Endothelial cell (in vitro differentiated cells): Measurements from ENCODE around the gene MAGI2. TPM values are rescaled to one million over a fixed set of nuclear protein-coding genes. Genes with fewer than 3 reads are reported as not detected.

ENCODE experiments used
- DNase-seq: peaks from one replicate; pipeline ENCODE4 v3.0.0; 2021; ENCODE audit warnings: low spot score
- H3K27ac Mint-ChIP-seq: one replicate; pipeline ENCODE4 v1.8.0; 2021; ENCODE audit warnings: mixed read lengths, inconsistent platforms; ENCODE audit not compliant: unreplicated experiment
- H3K27me3 Mint-ChIP-seq: one replicate; pipeline ENCODE4 v1.8.0; 2021; ENCODE audit warnings: mild to moderate bottlenecking, moderate library complexity, mixed read lengths, inconsistent platforms; ENCODE audit not compliant: unreplicated experiment
- H3K36me3 Mint-ChIP-seq: one replicate; pipeline ENCODE4 v1.8.0; 2021; ENCODE audit warnings: mild to moderate bottlenecking, low read depth, mixed read lengths, inconsistent platforms; ENCODE audit not compliant: unreplicated experiment
- H3K4me1 Mint-ChIP-seq: one replicate; pipeline ENCODE4 v1.8.0; 2021; ENCODE audit warnings: mild to moderate bottlenecking, mixed read lengths, inconsistent platforms; ENCODE audit not compliant: unreplicated experiment
- H3K4me3 Mint-ChIP-seq: one replicate; pipeline ENCODE4 v1.8.0; 2021; ENCODE audit warnings: mild to moderate bottlenecking, mixed read lengths, inconsistent platforms; ENCODE audit not compliant: unreplicated experiment
- H3K9me3 Mint-ChIP-seq: one replicate; pipeline ENCODE4 v1.8.0; 2021; ENCODE audit warnings: mixed read lengths, inconsistent platforms; ENCODE audit not compliant: unreplicated experiment
- total RNA-seq: library from RNA; stranded (reverse); fragmentation: NEBNext Ultra II Directional; extraction: Animal tissue kit (Norgen Biotek cat#: 25700); gene quantifications from one replicate; pipeline ENCODE4 v1.2.1, GENCODE V29; 2021; ENCODE audit not compliant: unreplicated experiment
- TF ChIP-seq, protein P1 (sequence below): fragments of 200-600 bp; sonication (generic); IDR thresholded peaks from one replicate; pipeline ENCODE4 v1.5.0; 2021; ENCODE audit warnings: antibody characterized with exemption; ENCODE audit not compliant: unreplicated experiment

Gene MAGI2
- total RNA-seq, 1 donor from 2014 or later = 6.3 TPM

DNA sequence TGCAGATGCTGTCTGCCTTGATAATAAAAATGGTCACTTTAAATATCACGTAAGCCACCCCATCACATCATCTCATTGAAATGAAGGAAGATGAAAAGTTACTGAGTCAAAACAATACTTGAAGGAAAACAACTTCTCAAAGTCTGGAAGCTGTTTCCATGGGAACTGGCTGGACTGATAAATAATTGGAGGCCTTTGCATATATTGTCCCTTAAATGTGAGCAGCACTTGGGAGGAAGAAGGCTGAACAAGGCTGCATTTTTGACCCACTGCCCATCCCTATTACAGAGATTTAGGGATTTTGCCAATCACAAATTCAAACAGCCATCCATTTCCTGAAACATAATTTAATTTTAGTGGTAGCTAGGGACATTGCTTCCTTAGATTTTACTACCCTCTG is 18.2 kb upstream of the MAGI2 start:
- Mint-ChIP-seq H3K4me1 (no peaks in the 10 kb centered on the region), H3K27me3 (no peaks in the 10 kb centered on the region), H3K27ac (no peak overlapping the region), H3K4me3 (no peak overlapping the region), H3K9me3 (no peaks in the 10 kb centered on the region), H3K36me3 (no peaks in the 10 kb centered on the region)
- TF ChIP-seq, protein P1, sequence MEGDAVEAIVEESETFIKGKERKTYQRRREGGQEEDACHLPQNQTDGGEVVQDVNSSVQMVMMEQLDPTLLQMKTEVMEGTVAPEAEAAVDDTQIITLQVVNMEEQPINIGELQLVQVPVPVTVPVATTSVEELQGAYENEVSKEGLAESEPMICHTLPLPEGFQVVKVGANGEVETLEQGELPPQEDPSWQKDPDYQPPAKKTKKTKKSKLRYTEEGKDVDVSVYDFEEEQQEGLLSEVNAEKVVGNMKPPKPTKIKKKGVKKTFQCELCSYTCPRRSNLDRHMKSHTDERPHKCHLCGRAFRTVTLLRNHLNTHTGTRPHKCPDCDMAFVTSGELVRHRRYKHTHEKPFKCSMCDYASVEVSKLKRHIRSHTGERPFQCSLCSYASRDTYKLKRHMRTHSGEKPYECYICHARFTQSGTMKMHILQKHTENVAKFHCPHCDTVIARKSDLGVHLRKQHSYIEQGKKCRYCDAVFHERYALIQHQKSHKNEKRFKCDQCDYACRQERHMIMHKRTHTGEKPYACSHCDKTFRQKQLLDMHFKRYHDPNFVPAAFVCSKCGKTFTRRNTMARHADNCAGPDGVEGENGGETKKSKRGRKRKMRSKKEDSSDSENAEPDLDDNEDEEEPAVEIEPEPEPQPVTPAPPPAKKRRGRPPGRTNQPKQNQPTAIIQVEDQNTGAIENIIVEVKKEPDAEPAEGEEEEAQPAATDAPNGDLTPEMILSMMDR = no peak
- no peak for DNase-seq

DNA sequence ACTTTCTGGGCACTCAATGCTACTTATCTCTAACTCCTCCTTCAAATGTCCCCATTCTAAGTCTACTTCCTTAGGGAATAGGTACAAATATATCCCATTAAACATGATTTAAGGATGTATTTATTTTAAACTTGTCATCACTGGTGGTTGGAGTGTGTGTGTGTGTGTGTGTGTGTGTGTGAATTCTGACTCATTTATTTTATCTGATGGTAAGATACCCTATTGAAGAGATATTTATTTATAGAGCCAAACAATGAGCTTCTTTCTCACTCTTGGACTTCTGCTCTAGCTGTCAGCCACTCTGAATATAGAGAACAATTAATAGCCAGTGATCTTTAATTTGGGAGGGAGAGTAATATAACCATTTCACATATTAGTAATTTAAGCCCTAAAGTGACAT is 17.8 kb upstream of the MAGI2 start:
- H3K36me3 Mint-ChIP-seq = no peaks in the 10 kb centered on the region
- no peak overlapping the region for H3K4me3 Mint-ChIP-seq
- no peak for DNase-seq
- no peaks in the 10 kb centered on the region for H3K27me3 Mint-ChIP-seq
- H3K4me1 Mint-ChIP-seq = no peaks in the 10 kb centered on the region
- no peak overlapping the region for H3K27ac Mint-ChIP-seq
- TF ChIP-seq, protein P1 = no peak
- H3K9me3 Mint-ChIP-seq = no peaks in the 10 kb centered on the region

DNA sequence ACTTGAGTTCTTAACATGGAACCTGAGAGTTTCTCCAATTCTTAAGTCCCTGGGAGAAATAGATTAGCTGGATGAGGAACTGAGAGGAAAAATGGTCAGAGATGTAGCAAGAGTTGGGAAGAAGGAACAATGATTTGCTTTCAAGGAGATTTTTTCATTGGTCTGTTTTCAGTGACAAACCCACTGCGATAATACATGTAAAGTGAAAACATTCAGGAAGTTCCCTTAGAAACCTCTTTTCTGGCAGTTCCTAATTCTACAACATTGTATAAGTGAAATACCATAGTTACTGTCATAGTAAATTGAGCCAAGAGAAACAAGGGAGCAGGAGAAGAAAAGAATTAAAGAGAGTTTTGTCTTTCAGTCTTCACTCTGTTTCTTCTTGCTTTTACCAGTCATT is 12.1 kb upstream of the MAGI2 start:
- TF ChIP-seq, protein P1 = no peak
- H3K36me3 Mint-ChIP-seq = no peaks in the 10 kb centered on the region
- H3K27me3 Mint-ChIP-seq = no peaks in the 10 kb centered on the region
- H3K9me3 Mint-ChIP-seq = no peaks in the 10 kb centered on the region
- no peak overlapping the region for H3K4me3 Mint-ChIP-seq
- DNase-seq = no peak
- no peaks in the 10 kb centered on the region for H3K4me1 Mint-ChIP-seq
- H3K27ac Mint-ChIP-seq = no peak overlapping the region

DNA sequence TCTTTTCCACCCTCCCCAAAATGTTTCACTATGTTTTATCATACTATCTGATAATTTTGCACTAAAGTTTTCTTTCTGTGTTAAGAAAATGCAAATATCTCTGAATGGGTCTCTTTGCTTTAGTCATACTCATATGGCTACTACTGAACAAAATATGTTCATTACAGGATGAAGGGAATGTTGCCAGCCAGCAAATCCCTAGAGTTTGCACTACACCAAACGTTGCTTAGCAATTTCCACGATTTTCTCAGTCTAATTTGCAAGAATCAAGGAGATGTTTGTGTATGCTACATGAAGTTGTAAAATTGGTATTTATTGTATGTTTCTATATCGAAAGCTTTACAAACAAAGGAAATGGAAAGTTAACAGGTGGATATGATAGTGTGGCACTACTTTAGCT is 10.6 kb upstream of the MAGI2 start:
- DNase-seq = no peak
- H3K36me3 Mint-ChIP-seq = no peaks in the 10 kb centered on the region
- H3K27me3 Mint-ChIP-seq = no peaks in the 10 kb centered on the region
- TF ChIP-seq, protein P1 = no peak
- H3K27ac Mint-ChIP-seq = no peak overlapping the region
- no peak overlapping the region for H3K4me3 Mint-ChIP-seq
- H3K9me3 Mint-ChIP-seq = no peaks in the 10 kb centered on the region
- no peaks in the 10 kb centered on the region for H3K4me1 Mint-ChIP-seq

DNA sequence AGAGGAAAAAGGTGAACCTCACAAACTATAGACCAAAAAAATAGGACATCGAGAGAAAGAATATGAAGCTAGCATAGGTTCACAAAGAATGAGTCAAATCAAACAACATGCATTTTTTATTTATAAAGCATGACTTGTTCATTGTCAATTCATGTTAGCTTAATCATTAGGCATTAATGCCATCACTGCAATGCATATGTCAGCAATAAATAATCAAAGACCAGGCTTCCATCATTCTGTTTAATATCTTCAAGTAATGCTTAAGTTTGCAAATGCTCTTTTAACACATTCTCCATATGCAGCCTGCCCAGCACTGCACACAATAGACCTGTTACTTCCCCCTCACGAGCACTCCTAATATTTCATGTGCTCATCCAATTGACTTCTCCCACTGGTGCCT is 8.9 kb upstream of the MAGI2 start:
- no peaks in the 10 kb centered on the region for H3K4me1 Mint-ChIP-seq
- no peak for DNase-seq
- no peaks in the 10 kb centered on the region for H3K9me3 Mint-ChIP-seq
- H3K4me3 Mint-ChIP-seq = no peak overlapping the region
- H3K27me3 Mint-ChIP-seq = no peaks in the 10 kb centered on the region
- no peak overlapping the region for H3K27ac Mint-ChIP-seq
- H3K36me3 Mint-ChIP-seq = peaks cover 9% of the 10 kb centered on the region
- TF ChIP-seq, protein P1 = no peak
